Right lobe of liver (tissue), 4 donors: ENCODE data around the gene TCF4.

ENCODE experiments used
- CTCF ChIP-seq, 4 donors: fragments of 200-600 bp in 3 of 4; fragments of 450-650 bp in 1 of 4; IDR thresholded peaks; one replicate each; pipeline versions ENCODE4 v1.5.1 to v1.8.0; 2016 to 2022; ENCODE audit warnings: antibody characterized with exemption in 4 of 4, mild to moderate bottlenecking in 2 of 4
- POLR2A ChIP-seq: fragments of 450-650 bp; IDR thresholded peaks from one replicate; pipeline ENCODE4 v1.6.1; 2017; ENCODE audit warnings: antibody characterized with exemption, mild to moderate bottlenecking
- donor health status: DM: no; HTN: no; CAD: no.
- donor health status: DM: no; HTN: no; CAD: no.
- donor health status: DM: no; HTN: yes; CAD: no.

- TF ChIP-seq CTCF (IDR thresholded peaks at IDR 0.05), result no peak
- no peak for TF ChIP-seq POLR2A
Observed at GRCh38 chr18:55229682-55230081, 358.3 kb downstream of the TCF4 start.
